HG02798 (cell line): ENCODE measurements around the gene POLR3GL.

ENCODE experiments used
- ATAC-seq: cut with Tn5 transposase; IDR thresholded peaks from one replicate; pipeline ENCODE4 v1.9.1; 2021; ENCODE audit warnings: mild to moderate bottlenecking; ENCODE audit not compliant: unreplicated experiment, poor library complexity

POLR3GL gene

DNA sequence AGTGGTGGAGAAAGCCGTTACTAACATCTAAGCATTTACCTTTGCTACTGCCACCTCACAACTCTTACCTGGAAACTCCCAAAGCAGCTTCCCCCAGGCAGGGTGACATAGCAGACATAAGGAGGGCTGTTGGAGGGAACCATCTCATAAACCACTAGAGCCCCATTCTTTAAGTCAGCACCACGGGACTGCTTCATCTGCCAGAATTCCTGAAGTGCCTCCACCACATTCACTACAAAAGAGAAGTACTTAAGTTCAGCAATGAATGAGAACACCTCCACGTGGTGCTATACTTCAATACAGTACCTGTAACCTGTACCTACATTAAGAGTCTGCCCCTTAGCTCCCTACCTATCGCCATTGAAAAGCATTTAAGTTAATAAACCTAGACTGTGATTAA is 16.9 kb upstream of the POLR3GL start:
- no peak for ATAC-seq

DNA sequence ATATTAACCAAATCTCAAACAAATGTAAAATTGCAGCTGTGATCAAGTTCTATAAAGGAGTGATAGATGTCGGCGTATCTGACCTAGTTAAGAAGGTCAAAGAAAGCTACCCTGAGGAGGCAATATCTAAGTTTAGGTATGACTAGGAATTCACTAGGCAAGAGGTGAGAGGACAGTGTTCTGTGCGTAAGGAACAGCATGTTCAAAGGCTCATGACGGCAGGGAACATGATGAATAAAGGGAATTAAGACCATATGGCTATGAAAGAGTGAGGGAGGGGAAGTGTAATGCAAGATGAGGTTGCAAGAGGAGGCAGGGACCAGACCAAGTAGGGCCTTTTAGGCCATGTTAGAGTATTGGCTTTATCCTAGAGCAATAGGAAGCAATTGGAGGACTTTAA is 15.3 kb upstream of the POLR3GL start:
- ATAC-seq = no peak

DNA sequence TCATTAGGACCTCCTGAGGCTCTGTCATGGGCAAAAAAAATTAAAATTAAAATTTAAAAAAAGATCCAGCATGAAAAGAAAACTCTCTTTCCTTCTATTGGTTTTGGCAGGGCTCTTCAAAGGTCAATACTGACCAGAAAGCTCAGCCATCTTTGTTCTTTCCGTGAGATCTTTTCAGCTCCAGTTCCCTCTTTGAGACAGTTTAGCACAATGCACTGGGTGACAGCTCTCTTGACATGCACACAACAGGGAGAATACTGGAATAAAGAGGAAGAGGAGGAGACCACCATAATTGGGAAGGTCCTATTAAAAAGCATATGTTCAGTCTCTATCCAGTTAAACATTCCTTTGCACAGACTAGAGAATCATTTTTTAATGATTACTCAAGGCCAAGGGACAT is 13.0 kb upstream of the POLR3GL start:
- ATAC-seq = no peak

DNA sequence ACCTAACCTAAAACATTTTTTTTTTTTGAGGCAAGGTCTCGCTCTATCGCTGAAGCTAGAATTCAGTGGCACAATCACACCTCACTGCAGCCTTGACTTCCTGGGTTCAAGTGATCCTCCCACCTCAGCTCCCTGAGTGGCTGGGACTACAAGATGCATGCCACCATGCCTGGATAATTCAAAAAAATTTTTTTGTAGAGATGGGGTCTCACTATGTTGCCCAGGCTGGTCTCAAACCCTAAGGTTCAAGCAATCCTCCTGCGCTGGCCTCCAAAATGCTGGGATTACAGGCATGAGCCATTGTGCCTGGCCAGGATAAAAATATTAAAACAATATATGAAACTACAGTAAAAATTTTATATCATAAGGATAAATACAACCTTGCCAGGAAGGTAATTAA is 11.6 kb upstream of the POLR3GL start:
- ATAC-seq = no peak

DNA sequence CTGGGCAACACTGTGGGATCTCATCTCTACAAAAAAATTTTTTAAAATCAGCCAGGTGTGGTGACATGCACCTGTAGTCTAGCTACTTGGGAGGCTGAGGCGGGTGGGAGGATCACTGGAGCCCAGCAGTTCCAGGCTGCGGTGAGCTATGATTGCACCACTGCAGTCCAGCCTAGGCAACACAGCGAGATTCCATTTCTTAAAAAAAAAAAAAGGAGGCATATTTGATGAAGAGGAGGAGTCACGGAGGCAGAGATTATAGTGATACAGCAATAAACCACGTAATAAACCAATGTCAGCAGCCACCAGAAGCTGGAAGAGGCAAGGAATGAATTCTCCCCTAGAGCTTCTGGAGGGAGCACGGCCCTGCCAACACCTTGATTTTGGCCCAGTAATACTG is 10.6 kb upstream of the POLR3GL start:
- ATAC-seq = no peak

DNA sequence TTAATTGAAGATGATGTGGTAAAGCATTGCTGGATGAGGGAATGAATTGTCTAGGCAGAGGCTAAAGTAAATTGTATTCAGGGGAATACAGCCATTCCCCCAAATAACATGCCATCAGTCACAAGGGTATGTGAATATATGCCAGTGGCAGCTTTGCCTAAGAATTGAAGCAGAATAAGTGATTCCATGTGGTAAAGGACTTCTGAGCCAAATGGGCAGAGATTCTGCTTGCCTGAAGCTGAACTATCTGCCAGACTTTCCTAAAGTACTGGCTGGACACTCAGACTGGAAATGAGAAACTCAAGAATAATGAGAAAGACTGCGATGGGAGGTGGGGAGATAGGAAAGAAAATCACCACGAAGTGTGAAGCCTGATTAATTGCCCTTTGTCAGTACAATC is 9.1 kb upstream of the POLR3GL start:
- no peak for ATAC-seq

DNA sequence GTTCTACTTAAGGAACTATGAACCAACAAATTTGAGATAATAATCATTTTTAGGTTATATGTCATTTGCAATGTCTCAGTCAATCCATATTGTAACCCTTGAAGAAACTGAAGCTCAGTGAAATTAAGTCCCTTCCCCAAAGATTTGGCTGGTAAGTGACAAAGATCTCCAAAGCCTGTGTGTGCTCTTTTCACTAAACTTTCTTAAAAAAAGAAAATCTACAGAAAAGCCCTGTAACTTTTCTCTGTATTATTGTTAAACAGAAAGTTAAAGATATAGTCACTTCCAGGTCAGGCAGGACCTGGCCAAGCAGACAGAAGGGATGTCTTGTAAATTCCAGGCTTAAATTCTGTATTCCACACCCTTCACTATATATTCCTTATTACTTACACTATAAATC is 8.1 kb upstream of the POLR3GL start:
- ATAC-seq = no peak

DNA sequence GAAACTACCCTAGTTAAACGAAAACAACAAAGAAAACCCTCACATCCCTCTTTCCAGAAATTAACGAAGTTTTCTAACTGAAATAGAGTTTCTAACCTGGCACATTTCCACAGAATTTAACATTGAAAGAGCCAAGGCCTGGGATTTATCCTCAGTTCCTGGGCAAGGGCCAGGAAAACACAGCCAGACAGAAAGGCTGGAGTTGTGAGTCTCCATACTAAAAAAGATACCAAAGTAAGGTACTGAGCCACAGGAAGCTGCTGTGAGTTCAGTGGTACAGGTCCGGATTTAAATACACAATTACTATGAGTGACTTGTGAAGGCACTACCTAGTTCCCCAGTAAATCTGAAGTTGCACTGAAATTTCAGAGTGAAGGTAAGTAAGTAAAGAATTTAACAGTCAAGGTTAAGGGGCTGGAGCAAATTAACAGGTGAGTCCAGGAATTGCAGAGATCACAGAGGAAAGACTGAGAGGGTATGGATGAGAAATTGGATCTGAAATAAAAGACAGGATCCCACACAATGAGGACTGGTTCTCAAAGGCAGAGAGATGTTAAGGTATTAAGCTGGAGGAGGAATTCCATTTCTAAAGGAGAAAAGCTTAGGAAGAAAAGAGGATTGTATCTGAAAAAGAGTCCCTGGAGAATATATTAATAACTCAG is 7.6 kb upstream of the POLR3GL start:
- ATAC-seq = no peak

DNA sequence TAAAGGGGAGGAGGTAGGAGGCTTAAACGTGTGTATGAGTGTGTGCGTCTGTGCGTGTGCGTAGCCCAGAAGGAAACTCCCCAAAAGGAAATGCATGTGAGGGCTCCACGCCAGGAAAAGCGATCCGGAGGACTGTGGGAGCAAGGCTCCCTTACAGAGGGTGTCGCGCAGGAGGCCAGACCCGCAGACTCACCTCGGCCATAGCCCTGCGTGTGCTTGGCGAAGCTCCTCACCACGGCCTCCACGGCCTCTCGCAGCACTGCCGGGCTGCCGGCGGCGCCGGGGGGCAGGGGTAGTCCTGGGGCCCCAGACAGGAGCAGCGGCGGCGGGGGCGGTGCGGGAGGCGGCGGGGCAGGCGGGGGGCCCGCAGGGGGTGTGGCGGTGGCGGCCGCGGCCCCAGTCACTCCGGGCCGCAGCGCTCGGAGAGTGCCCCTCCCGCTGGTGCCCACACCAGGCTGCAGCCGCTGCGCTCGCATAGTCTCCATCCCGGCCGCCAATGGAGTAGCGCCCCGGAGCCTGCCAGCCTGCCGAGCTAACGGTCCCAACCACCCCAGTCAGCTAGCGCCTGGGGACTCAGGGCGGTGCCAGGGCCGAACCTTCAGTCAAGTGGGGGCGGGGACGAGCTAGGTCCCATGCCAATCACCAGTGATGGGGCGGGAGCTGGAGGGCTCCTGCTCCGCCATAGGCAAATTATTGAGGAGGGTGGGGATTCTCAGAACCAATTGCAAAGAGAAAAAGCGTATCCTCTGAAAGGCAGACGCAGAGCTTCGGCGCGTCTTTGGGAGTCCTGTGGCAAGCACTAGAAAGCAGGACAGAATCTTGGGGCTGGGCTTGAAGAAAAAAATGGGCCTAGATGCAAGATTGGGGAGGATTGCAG is 6.8 kb upstream of the POLR3GL start, which contains the start of gene LIX1L:
LIX1L (minus strand) TSS at position 575 of the 877 bp plus-strand sequence; CDS start at position 485, 90 bp downstream.
- ATAC-seq = peak; percentile 91

DNA sequence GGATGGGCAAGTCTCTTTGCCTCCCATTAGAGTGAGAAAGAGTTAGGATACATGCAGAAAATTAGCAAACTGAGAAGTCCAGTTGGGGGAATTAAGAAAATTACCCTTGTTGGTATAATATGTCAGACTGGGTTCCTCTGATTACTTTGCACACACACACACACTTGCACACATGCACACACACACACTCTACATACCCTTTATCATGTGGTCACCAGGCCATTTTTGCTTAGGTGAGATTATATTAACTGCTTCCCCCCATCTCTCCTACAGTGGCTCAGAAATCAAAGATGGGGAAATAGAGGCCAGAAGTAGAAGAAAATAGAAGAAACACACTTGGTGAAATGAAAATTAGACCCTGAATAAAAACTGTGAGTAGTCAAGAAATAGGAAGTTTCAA is 5.8 kb upstream of the POLR3GL start:
- no peak for ATAC-seq

DNA sequence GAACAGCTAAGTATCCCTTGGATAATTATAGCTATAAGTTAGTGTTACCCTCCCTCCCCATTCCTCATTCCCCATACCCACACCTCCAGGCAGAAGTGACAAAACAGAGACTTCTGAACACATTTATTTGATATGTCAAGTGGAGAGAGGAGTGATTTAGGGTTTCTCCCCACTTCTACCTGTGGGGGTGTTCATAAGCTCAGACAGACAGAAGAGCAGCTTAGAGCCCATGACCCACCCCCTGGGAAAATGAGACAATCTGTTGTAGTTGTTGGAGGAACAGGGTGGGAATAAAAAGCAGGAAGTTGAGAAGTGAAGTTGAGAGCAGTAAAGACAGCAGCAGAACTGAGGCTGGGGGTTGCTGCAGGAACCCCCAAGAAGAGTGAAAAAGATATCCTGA is 5.2 kb upstream of the POLR3GL start:
- ATAC-seq = no peak

DNA sequence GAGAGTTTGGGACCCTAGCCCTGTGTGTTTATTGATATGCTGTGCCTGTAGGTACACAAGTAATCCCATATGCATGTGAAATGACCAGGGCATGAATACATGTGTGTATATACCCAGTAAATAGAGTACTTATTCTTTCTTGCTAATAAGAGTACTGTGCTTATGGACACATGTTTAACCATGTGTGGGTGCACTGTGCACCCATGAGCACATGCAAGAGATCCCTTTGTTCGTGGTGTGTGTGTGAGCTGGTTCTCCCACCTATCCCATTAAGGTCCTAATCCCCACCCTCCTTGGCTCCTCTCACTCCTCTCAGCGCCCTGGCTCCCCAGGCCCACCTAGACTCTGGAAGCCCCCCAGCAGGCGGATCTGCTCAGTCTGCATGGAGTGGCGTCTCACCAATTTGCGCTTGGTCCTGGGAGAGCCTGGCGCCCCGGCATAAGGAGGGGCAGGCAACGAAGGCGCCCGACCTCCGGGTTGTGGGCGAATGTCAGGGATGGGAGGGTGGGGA is 4.5 kb upstream of the POLR3GL start:
- ATAC-seq = no peak

DNA sequence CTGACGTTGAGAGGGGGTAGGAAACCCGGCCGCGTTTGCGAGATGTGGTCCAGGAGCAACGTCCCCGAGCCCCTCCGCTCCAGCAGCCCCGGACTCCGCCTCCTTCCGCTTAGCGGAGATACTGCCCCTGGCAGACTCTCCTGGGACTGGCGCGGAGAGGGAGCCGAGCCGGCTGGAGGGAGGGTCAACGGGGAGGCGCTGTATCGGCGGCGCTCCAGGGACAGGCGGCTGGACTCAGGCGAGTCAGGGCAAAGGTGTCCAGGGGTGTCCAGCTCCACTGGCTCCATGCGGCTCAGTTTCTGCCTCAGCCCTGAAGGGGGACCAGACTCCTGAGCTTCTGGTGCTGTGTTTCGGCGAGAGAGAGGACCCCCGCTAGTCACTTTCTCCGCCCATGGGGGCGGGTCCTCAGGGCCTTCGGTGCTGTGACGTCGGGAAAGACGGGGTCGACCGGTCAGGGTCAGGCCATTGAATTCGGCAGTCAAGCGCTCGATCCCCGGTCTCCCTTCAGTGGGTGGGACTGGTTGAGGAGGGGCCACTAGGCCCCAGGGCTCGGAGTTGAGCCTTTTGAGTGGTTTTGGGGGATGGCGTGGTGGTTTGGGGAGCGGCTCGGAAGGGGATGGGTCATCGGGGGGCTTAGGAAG is 3.9 kb upstream of the POLR3GL start:
- ATAC-seq = no peak

DNA sequence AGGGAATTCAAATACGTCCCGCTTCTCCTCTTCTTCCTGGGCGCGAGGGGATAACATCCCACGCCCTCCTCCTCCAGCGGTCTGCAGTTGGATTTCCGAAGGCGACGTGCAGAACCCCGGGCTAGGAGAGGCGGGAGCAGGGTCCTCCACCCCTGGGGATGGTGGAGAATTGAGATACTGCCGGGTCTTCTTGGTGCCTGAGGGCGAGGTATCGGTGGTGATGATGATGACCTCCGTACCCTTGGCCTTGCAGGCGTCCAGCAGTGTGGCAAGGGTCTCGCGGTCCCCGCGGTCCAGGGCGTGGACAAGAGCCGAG is 3.4 kb upstream of the POLR3GL start:
- ATAC-seq = no peak

DNA sequence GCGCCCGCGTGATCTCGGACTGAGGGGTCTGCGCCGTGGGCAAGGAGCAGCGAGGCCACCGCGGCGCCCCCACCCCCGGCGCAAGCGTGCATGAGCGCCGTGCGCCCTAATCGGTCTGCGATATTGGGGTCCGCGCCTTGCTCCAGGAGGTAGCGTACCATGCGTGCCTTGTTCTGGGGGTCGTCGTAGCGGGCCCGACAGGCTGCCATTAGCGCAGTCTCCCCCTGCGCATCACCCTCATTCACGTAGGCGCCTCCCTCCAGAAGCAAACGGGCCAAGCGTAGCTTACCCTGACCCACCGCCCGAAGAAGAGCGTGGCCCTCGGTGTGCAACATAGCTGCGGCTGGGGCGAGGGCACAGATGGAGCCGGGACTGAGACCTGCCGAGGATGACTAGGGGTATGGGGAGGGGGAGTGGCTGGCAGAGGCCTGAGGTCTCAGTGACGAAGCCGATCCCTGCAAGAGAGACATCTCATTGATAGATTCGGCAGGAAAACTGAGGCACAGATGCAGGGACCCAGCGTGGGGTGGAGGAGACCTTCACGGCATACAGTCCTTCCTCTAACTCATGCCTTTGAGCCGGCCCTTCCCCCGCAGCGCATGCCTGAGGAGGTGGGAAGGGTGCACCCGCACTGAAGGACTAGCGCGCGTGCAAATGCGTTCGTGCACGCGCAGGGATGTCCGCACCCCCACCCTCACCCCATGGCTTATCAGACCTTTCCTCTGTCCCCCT is 2.9 kb upstream of the POLR3GL start:
- ATAC-seq = no peak

DNA sequence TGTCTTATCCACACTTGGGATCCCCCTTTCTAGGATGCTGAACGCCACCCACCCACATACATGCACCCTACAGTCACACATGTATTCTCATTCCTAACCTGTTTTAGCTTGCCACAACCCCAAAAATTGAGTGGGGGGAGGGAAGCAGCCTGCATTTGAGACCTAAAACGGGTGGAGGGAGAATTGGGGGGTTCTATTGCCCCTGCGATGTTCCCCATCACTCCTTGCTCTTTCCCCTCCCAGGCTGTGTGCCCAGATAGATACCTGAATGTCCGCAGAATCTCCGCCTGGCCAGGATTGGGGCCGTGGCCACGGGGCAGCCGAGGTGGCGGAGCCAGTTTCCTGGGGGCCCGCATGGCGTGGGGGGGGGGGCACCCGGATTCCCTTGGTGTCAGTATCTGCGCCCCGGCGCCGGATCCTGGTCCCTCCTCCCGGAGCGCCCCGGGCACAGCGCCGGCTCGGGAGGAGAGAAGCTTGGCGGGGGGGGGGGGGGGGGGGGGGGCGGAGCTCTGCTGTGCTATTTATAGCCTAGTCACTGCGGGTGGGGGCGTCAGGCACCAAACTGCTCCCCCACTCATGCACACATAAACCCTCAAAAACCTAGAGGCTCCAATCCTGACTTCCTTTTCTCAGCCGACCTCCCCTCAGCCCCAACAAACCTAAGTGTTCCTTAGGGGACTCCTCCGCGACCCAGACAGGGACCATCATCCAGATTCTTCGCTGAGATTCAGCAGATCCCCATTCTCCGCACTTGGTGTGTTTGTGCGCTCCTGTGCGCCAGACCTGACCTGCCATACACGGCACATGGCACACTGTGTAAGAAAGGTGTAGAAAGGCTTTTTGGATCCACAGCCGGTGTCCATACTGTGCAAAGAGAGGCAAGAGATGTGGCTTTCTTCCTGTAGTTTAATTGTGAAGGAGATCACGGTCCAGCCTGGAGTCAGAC is 2.1 kb upstream of the POLR3GL start:
- no peak for ATAC-seq

DNA sequence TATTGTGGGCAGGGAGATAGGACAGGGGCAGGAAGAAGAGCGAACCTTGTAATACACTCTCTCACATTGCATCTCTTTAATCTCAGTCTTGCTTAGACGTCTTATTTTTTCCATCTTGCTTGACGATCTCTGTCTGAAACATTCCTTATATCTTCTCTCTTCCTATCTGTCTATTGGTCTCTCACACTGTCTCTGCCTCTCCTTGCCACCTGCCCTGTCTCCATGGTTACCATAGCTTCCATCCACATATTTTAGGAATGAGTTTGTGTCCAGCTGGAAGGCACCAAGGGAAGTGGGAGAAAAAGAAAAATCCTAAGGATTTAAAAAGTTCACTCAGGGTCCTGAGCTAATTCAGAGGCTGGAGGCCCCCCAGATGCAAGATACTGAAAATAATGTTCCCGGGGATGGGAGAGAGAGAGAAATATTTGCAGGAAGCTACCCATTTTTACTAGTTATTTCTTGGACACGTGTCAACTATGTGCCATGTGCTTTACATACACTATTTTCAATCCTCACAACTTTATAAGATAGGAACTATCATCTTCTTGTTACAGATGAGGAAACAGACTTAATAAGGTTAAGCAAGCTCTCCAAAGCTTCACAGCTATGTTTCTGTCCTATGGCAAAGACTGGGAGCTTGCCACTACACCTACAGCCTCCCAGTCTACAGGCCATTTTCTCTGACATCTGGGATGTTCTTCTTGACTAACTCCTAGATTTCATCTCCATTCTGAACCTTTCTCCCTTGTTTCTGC is 1.0 kb upstream of the POLR3GL start:
- ATAC-seq = no peak

DNA sequence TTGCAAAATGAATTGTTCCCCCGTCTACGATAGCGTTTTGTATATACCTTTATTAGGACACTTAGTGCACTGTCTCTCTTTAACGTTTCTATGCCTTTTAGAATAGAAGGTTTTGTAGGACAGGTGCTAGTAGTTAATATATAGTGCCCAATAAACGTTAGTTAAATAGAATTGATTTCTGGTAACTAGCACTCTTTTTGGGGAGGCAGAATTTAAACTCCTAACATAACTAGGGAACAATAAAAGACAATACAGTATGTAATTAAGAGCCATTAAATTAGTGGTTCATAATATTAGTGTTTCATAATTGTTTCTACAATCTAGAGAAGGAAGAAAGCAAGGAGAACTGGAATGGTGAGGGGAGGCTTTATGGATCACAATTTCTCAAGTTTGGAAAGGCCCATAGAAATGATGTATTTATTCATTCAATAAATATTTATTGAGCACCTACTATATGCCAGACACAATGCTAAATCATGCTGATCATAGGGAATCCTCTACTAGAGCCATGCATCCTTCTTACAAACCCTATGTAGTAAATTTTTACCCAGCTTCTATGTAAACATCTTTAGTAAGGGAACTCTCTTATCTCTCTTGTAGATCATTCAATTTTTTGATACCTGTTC is 742 bp downstream of the POLR3GL start:
- ATAC-seq = no peak
